CD4-positive, alpha-beta T cell treated with Interleukin-6 for 4 hours (primary cell): ENCODE results near the gene NCAPG2.
A peak's percentile ranks its signal among the peaks of the same experiment; 100 is the strongest.

Experiments used
- DNase-seq: peaks from one replicate; pipeline ENCODE4 v3.0.0-alpha.2; 2020; ENCODE audit warnings: mixed read lengths

NCAPG2 gene

DNA sequence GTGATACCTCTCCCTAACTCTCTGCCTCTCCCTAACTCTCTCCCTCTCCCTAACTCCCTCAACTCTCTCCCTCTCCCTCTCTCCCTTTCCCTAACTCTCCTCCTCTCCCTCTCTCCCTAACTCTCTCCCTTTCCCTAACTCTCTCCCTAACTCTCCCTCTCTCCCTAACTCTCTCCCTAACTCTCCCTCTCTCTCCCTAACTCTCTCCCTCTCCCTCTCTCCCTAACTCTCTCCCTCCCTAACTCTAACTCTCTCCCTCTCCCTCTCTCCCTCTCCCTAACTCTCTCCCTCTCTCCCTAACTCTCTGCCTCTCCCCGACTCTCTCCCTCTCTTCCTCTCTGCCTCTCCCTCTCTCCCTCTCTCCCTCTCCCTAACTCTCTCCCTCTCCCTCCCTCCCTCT is 115.0 kb downstream of the NCAPG2 start:
- DNase-seq, result no peak

DNA sequence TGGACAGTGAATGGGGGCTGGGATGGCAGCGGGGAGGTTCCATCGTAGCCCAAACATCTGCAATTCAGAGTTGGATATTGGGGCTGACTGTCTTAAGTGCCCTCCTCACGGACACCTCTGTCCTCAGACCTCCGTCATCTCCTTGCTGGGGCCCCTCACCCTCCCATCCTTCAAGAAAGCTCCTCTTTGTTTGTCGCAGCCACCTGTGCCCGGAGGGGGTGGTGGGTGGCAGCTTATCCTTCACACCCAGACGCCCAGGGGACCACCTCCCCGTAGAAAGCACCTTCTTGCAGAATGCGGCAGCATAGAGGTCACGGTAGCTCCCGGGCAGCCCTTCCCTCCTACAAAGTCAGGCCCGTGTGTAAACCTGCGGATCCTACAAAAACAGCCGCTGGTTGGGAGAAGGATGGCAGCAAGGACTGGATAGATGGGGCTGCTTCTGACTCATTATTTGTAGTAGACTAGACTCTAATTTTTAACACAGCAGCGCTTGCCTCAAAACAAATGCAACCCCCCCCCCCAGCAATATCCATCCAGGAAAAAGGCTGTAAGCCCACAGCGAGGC is 115.6 kb downstream of the NCAPG2 start:
- no peak for DNase-seq

DNA sequence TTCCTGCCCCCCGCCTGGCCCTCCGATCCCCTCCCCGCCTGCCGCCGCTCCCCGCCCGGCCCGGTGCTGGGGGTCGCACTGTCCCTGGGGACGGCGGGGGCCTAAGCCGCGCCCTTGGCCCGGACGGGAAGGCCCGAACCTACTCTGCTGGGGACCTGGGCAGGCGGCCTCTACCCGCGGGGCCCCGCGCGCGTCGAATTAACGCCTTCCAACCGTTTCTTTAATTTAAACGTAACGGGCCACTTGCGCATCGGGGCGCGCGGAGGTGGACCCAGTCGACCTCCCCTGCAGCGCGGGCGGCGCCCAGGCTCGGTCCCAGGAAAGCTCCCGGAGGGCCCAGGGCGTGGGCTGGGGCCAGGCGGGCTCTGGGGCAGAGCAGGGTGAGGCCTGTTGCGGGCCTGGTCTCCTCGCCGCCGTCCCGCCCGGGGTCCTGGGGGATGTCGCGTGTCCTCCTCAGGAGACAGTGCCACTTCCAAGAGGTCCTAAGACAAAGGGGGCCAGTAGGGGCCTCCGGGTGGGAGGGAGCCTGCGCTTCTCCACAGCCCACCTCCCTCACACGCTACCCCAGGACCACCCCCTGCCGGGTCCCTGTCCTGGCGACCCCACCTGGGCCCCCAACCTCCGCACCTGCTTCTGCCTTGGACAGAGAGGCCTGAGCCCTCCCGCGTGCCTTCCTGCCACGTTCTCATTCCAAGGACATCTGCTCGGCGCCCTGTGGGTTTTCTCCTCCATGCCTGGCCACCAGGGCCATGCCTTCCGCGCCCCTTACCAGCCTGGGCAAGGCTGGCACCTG is 116.3 kb downstream of the NCAPG2 start:
- no peak for DNase-seq

DNA sequence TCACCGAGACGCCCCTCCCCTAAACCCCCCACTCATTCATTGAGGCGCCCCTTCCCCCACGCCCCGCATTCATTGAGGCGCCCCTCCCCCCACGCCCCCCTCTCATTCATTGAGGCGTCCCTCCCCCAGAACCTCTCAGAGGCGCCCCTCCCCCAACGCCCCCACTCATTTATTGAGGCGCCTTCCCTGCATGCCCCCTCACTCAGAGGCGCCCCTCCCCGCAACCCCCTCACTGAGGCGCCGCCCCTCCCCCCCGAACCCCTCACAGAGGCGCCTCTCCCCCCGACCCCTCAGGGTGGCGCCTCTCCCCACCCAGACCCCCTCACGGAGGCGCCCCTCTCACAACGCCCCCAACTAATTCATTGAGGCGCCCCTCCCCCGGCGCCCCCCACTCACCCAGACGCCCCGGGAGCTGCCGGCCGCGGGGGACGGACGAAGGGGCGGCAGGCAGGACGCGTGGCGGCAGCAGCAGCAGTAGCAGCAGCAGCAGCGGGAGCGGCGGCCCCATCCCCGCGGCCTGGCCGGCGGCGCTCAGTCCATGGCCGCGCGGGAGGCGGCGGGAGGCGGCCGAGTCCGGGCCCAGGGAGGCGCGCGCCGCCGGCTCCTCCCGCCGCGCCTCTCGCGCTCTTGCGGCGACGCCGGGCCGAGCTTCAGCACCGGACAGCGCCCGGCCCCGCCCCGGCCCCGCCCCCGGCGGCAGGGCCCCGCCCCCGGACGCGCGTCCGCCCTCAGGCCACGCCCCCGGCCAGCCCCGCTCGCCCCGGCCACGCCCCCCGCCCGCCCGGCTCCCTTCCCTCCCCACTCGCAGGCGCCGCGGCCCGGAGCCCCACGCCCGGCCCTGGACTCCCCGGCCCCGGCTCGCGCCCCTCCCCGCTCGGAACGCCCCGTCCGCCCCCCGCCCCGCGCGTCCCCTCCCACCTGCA is 117.2 kb downstream of the NCAPG2 start, which contains the start of gene PTPRN2:
Gene PTPRN2 (minus strand): TSS at position 662 of the 923 bp plus-strand sequence.
- DNase-seq, result peak; percentile 57

DNA sequence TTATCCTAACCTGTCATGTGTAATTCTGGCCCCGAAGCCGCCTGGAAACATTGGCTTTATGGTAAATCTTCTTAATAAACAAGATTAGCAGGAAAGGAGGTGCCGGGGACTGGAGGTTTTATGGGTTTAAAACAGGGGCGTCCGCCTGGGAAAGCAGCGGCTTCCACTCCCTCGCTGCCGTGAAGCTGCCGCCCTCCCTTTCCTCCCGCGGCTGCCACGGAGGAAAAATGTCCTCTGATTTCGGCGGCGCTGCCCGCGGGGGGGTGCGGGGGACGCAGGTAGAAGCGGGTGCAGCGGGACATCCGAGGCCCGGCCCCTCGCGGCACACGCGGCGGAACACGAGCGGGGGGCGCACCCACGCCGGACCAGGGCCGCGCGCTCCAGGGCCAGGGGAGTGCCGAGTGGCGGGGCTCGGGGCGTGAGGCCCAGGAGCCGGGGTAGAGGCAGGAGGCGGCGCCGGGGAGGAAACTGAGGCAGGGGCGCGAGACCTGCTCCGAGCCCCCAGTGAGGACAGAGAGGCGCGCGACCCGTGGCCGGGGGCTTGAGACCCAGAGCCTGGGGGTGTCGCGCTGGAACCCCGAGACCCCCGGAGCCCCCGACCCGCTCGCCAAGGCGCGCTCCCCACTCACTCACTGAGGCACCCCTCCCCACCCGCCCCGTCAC is 118.0 kb downstream of the NCAPG2 start:
- no peak for DNase-seq

DNA sequence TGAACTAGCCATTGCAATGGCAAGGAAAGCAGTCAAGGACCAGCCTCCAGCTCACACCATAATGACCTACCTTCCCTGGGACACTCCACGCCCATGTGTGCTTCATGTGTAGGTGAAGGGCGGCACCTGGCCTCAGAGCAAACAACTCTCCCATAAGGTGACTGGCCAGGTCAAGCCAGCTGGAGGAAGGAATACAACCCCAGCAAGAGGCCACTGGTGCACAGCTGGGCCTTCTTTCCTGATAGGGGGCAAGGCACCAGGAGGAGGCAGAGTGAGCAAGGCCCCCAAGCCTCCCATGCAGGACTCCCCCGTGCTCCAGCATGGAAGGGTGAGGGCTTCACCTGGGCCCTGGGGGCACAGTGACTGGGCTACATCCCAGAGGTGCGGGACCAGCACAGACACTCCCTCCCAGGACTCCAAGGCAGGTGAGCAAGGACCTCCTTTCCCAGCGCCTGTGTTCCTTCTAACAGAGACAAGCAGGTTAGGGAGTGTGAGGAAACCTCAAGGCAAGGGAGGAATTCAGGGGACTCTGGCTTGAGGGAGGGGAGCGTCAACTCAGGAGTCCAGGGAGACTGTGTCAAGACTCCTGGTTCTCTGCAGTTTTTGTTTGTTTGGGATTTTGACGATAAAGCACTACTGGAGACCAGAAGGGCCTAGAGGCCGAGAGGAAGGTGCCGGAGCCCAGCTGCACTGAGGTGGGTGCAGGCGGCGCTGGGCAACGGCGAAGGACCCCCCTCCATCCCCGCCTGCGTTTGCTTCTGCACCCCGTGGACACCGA is 118.7 kb downstream of the NCAPG2 start:
- DNase-seq, result no peak

DNA sequence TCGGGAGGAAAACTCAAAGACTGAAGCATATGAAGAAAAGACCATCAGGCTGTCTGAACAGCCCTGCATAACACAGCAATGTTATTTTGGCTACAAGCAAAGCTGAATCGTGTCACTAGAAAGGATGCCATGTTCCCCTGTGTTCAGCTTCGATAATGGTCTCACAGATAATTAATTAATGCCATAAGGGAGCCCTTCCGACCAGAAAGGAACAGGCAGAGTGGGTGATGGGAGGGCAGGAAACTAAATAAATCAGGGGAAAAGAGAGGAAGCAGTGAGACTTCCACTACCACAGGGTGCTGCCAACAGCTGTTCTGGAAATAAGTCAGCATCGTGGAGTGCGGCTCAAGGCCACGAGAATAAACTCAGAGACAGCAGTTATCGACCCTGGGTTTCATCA is 120.2 kb downstream of the NCAPG2 start:
- no peak for DNase-seq

DNA sequence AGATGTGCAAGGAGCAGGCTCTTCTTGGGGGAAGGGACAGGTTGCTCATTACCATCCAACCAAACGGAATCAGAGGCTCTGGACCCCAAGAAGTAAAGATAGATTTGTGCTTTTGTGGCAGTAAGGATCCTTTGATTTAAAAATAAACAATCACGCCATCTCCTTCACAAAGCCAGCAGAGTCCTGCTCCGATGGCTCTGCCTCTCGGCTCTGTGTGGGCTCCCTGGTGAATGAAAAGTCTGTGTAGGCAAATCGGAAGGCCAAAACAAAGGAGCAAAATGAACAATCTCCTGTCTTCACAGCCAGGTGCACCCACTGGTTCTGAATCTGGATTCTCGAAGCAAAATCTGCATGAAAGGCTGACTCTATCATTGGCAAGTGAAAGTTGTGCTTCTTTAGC is 120.8 kb downstream of the NCAPG2 start:
- DNase-seq, result no peak

DNA sequence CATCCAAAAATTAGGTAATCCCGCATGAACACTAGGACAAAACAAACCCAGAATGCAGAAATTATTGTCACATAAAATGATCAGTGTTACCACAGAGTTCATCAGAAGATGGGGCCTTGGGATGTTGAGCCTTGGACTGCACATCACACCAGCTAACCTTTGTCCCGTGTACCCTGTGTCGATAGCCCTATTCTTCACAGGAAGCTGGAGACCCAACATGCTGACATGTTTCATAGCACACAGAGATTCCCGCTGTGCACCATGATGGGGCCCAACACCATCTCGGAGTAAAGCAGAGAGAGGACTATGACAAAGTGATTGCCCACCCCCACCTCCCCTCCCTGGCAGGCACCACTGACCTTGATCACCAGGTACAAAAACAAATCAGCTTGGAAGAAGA is 121.5 kb downstream of the NCAPG2 start:
- DNase-seq, result no peak

DNA sequence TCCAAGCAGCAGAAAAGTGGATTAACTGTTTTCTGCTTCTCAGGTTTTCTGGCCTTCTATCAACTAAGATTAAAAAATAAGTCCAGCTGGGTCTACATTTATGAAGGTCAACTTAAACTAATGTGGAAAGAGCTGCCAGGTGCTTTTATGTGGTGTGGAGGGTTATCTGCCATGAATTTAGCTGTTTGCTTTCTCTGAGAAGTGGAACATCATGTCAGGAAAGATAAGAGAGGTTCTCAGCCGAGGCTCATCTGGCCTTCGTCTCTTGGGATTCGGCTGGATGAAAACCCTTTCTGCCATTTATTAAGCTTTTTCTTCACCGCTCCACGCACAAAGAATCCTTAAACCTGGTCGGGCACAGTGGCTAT is 122.5 kb downstream of the NCAPG2 start:
- no peak for DNase-seq

DNA sequence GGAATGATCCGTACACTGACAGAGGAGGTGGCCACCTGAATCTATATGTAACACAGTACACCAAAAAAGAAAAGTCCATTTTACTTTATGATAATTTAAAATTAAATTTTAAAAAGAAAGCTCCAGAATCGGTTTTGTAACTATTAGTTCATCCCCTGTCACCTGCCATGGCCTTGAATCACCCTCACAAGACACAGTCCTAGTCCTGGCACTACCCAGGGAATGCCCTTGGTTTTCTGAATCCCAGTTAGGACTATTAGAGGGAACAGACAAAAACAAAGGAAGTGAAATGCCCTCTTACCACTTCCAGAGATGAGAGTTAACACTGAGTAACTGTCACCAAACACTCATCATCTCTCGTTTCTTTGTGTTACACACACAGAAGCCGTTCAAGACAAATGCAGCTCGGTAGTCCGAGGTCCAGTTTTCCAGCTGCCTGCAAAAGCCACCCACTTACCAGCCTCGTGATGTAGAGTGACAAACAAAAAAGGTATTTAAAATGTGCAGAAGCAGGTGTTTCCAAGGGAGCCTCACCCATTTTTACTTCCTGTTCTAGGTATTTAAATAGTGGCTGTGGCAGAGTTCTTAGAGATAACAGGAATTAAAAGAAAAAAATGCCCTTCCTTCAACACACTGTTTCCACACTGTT is 123.0 kb downstream of the NCAPG2 start:
- DNase-seq, result no peak
